HG03039 (cell line): ENCODE results near the gene TIGD1.
"Not testable (repeated sequence)": the region's sequence is repeated elsewhere in the genome, so short reads cannot be mapped to it uniquely, and the experiment has no call there.

Experiments used
- ATAC-seq: cut with Tn5 transposase; IDR thresholded peaks from one replicate; pipeline ENCODE4 v1.9.1; 2021; ENCODE audit warnings: mild to moderate bottlenecking, moderate library complexity; ENCODE audit not compliant: unreplicated experiment

The TIGD1 gene

GRCh38 chr2:232571026-232571474, 20.7 kb upstream of the TIGD1 start:
- ATAC-seq: no peak

- ATAC-seq: not testable (repeated sequence)
Observed at GRCh38 chr2:232570481-232570880, 20.1 kb upstream of the TIGD1 start.

- ATAC-seq: no peak
Observed at GRCh38 chr2:232569541-232569940, 19.2 kb upstream of the TIGD1 start.

GRCh38 chr2:232568161-232568560, 17.8 kb upstream of the TIGD1 start:
- no peak for ATAC-seq

- ATAC-seq: no peak
Observed at GRCh38 chr2:232567721-232568120, 17.4 kb upstream of the TIGD1 start.

- ATAC-seq: no peak
Observed at GRCh38 chr2:232563580-232563979, 13.2 kb upstream of the TIGD1 start.

- no peak for ATAC-seq
Observed at GRCh38 chr2:232562515-232563151, 12.3 kb upstream of the TIGD1 start.

GRCh38 chr2:232556426-232556825, 6.1 kb upstream of the TIGD1 start:
- no peak for ATAC-seq

- no peak for ATAC-seq
Observed at GRCh38 chr2:232551776-232552175, 1.4 kb upstream of the TIGD1 start.

- no peak for ATAC-seq
Observed at GRCh38 chr2:232551250-232551638, 887 bp upstream of the TIGD1 start.

- no peak for ATAC-seq
Observed at GRCh38 chr2:232549655-232550353, 553 bp downstream of the TIGD1 start.

- no peak for ATAC-seq
Observed at GRCh38 chr2:232547991-232548390, 2.4 kb downstream of the TIGD1 start.

GRCh38 chr2:232545511-232546375, 4.6 kb downstream of the TIGD1 start:
- no peak for ATAC-seq

GRCh38 chr2:232544674-232545073, 5.7 kb downstream of the TIGD1 start:
- no peak for ATAC-seq

GRCh38 chr2:232543928-232544631, 6.3 kb downstream of the TIGD1 start:
- no peak for ATAC-seq

- ATAC-seq: no peak
Observed at GRCh38 chr2:232543491-232543890, 6.9 kb downstream of the TIGD1 start.

- ATAC-seq: no peak
Observed at GRCh38 chr2:232542715-232543467, 7.5 kb downstream of the TIGD1 start.

GRCh38 chr2:232541961-232542714, 8.2 kb downstream of the TIGD1 start:
- ATAC-seq: no peak

GRCh38 chr2:232541195-232541960, 9.0 kb downstream of the TIGD1 start:
- no peak for ATAC-seq
